ENCODE measurements around the gene BSCL2.
"Not testable (repeated sequence)": the region's sequence is repeated elsewhere in the genome, so short reads cannot be mapped to it uniquely, and the experiment has no call there.

The BSCL2 gene

GRCh38 chr11:62707277-62707861, at the start of gene BSCL2, which contains the start of gene GNG3:
Gene BSCL2, minus strand, starts transcription at chr11:62707424. Its CDS starts 229 bp downstream, at chr11:62707195.
Gene GNG3, plus strand, starts transcription at chr11:62707676. Its CDS starts 620 bp downstream, at chr11:62708296.
- DNase-seq, result no peak

DNA sequence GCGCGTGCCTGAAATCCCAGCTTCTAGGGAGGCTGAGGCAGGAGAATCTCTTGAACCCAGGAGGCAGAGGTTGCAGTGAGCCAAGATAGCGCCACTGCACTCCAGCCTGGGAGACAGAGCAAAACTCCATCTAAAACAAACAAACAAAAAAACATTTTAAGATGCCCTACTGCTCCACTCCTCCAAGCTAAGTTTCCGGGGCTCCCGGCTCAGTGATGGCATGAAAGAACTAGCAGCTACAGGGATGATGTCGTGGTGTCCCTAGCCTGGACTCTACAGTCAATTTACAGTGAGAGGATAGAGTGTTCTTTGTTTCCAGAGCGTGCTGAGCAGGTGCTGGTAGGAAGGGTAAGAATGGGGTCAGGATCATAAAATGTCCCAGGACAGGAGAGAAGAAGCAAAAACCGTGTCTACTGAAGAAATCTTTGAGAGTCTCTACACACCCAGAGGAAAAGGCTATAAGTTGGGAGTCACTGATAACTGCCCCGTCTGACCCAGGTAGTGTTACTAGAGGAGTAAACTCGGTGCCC, 47.9 kb upstream of the BSCL2 start:
- no peak for DNase-seq

- peak; percentile 97 for DNase-seq
These were observed 46.7 kb upstream of the BSCL2 start, which contains the start of gene ZBTB3 for GRCh38 chr11:62753736-62754603. Gene ZBTB3, minus strand, starts transcription at chr11:62754160. Its CDS starts 496 bp downstream, at chr11:62753664.

GRCh38 chr11:62752994-62753735, 45.9 kb upstream of the BSCL2 start:
- no peak for DNase-seq

DNA sequence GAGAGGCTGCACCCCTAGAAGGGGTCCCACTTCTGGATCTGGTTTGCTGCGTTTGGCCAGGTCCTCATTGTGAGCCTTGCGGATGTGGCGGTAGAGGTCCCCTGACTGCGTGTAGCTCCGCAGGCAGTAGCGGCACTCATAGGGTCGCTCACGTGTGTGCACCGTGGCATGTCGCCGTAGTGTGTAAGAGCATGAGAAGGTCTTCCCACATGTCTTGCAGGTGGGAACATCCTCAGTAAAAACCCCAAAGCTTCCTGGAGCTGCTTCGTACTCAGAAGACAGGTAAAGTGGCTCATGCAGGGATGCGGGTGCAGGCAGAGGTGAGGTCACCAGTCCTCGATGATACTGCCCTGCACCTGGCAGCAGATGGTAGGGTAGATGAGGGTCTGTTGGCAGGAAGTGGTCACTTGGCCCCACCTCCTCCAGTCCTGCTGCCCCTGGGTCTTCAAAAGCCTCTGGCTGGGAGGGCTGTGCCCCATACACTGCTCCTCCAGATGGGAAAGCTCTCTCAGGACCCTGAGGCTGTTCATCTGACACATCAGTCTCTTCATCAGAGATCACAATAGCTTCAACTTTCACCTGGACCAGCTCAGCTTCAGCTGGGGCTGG, 45.1 kb upstream of the BSCL2 start:
- DNase-seq, result no peak

- DNase-seq, result not testable (repeated sequence)
These were observed 42.7 kb upstream of the BSCL2 start for GRCh38 chr11:62749931-62750330.

GRCh38 chr11:62747475-62748160, 40.4 kb upstream of the BSCL2 start:
- DNase-seq, result no peak

- no peak for DNase-seq
These were observed 30.0 kb upstream of the BSCL2 start for GRCh38 chr11:62737196-62737595.

GRCh38 chr11:62732830-62733229, 25.6 kb upstream of the BSCL2 start:
- no peak for DNase-seq

GRCh38 chr11:62730076-62730475, 22.9 kb upstream of the BSCL2 start:
- not testable (repeated sequence) for DNase-seq

GRCh38 chr11:62728171-62728988, 21.2 kb upstream of the BSCL2 start, which contains the start of gene TTC9C:
Gene TTC9C, plus strand, starts transcription at chr11:62728486. Its CDS starts 363 bp downstream, at chr11:62728849.
- peak; percentile 74 for DNase-seq

GRCh38 chr11:62727872-62728170, 20.6 kb upstream of the BSCL2 start:
- peak; percentile 95 for DNase-seq

DNA sequence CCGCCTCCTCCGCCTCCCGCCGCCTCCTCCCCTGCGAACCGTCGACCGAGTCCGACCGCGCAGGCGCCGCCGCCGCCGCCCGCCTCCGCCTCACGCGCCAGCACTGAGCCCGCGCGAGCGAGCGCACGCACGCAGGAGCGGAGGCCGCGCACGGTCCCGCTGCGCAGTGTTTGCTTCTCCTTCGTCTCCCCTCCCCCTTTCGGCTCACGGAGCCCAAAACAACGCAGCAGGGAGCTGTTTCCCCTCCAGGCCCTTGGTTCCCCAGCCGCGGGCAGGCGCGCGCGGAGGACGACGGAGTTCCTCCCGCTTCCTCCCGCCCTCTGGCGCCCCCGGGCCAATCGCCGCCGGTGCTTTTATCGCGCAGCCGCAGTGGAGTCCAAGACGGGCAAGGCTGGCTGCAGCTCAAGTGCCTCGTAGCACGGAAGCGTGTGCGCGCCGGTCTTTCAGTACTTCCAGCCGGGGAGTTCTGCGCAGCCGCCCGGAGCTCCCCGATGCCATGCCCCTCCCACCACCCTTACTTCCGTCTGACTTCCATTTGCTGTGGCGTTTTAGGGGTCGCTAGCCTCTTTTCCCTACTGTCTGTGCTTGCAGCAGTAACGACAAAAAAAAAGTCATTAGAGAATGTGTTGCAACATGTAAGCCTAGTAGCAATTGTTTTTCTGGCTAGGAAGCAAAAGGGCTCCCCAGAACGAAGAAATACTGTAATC, 20.1 kb upstream of the BSCL2 start, which contains the start of gene HNRNPUL2:
TSS of gene HNRNPUL2 (minus strand) at position 293 of the 707 bp plus-strand sequence. CDS start 301 bp downstream, outside the sequence.
- DNase-seq, result peak; percentile 95

DNA sequence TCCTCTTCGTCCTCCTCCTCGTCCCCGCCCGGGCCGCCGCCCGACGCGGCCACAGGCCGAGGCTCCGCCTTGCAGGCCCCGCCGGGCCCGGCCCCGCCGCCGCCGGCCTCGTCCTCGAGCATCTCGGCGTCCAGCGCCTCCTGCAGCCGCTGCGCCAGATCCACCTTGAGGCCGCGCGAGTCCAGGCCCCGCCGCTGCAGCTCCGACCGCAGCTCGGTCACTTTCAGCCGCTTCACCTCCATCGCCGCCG, 19.6 kb upstream of the BSCL2 start:
- DNase-seq, result no peak

DNA sequence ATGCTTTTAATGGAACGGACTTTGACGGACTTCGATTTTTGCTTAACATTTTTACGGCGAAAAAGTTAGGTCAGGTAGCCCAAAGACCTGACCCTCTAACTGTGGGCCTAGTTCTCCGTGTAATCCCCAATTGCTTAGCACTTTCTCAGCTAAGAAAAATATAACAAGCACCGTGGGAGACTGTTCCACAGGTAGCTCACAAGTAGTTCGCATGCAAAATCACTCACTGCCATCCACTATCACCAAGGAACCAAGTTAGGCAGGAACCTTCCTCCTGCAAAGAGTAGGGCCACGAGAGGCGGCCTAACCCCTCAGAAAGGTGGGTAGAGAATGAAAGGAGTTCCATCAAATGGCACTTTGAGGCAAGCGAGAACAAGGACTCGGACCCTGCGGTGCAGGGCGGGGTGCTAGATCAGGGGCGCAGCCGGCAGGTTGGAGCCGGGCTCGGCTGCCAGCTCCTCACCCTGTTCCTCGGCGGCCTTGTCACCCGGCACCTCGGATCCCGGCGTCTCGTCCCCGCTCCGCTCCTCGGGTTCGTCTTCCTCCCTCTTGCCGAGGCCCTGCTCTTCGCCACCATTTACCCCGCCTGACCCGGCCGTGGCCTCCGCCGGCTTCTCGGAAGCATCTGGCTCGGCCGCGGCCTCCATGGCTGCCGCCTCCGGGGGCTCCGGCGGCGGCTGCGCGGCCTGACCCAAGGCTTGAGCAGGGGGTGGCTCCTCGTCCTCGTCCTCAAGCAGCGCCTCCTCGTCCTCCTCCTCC, 19.1 kb upstream of the BSCL2 start:
- no peak for DNase-seq

GRCh38 chr11:62725646-62726045, 18.4 kb upstream of the BSCL2 start:
- no peak for DNase-seq

- no peak for DNase-seq
These were observed 16.9 kb upstream of the BSCL2 start for GRCh38 chr11:62724171-62724570.

DNA sequence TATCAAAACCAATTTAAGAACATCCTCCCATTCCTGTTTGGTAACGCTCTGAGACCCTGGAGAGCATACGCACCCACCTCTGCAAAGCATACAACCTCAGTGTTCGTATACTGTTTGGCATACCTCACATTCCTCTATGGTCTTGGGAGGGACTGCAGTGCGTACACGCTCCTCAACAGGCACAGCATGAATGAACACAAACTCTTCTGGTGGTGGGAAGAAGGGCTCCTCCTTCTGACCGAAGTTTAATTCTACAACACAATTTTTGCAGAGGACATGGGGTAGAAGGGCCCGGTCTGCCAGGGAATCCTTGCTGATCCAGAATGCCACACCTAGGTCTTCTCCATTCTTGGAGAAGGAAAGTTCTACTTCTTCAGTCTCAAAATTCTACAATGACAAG, 14.8 kb upstream of the BSCL2 start:
- DNase-seq, result no peak

- DNase-seq, result no peak
These were observed 12.2 kb upstream of the BSCL2 start for GRCh38 chr11:62719302-62719978.

All from NCI-H1694 treated with DMSO at 0.1 percent for 48 hours (cell line).